Activated CD8-positive, alpha-beta memory T cell treated with anti-CD3 and anti-CD28 coated beads, Interleukin-2, amount 50 U/mL, for 1 hour (primary cell): ENCODE results near the gene TEX26.

Experiments
- DNase-seq: peaks from one replicate; pipeline ENCODE4 v3.0.0-alpha.2; 2020; ENCODE audit errors: extremely low read depth

TEX26 gene

GRCh38 chr13:30932481-30933353 is at the start of gene TEX26:
Gene TEX26, plus strand, starts transcription at chr13:30932656. Its CDS starts 60 bp downstream, at chr13:30932716.
- no peak for DNase-seq

DNA sequence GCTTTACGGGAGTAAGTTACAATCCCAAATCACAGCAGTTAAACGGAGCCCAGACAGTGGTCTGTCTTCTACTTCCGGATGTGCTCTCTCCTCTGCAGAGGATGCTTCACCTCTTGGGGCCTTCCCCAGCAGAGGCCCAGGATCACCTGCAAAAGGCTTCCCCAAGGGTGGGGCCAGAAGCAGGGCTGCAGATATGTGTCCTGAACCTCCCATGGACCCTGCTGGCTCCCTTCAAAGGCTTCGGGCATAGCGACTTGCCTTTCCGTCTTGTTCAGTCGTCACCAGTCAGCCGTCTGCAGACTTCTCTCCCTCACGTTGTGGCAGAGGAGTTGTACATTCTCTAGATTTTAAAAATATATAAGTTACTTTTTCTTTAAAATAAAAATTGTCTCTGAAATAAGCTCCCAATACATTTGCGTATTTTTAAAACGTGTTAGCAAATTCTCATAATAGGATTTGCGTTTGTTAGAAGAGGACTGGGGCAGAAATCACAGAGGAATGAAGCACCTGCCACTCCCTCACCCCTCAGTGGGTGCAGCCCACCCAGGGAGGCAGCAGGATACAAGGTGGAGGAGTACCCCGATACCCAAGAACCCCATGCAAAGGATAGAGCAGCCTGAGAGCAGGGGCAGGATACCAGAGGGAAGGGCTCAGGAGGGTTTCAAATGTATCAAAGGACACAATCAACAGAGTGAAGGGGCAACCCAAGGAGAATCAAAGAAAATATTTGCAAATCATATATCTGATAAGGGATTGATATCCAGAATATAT is 49.3 kb upstream of the TEX26 start:
- DNase-seq = no peak

- DNase-seq = no peak
Observed at GRCh38 chr13:30884543-30884942, 47.9 kb upstream of the TEX26 start.

- no peak for DNase-seq
Observed at GRCh38 chr13:30889196-30889690, 43.2 kb upstream of the TEX26 start.

DNA sequence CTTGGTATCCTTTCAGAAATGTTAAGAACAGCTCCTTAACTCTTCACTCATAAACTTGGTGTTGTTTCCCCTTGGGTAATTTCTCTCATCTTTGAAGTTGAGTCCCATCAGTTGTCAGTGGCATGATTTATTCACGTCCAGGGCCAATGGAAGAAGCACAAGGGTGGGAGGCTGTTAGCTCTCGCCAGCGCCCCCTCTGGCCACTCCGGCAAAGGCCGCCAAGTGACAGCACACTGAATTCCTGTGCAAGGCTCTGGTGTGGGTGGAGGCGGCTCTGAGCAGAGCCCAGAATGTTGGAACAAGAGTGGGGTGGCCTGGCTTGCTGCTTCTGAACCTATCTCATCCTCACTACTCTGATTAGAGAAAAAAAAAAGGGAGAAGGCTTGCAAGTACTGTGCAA is 39.5 kb upstream of the TEX26 start:
- DNase-seq = no peak

GRCh38 chr13:30895773-30896172 is 36.7 kb upstream of the TEX26 start:
- no peak for DNase-seq

- DNase-seq = no peak
Observed at GRCh38 chr13:30898070-30898469, 34.4 kb upstream of the TEX26 start.

- DNase-seq = no peak
Observed at GRCh38 chr13:30898678-30899241, 33.7 kb upstream of the TEX26 start.

- DNase-seq = no peak
Observed at GRCh38 chr13:30900436-30900835, 32.0 kb upstream of the TEX26 start.

- no peak for DNase-seq
Observed at GRCh38 chr13:30900952-30901749, 31.3 kb upstream of the TEX26 start.

GRCh38 chr13:30904043-30904442 is 28.4 kb upstream of the TEX26 start:
- DNase-seq = no peak

DNA sequence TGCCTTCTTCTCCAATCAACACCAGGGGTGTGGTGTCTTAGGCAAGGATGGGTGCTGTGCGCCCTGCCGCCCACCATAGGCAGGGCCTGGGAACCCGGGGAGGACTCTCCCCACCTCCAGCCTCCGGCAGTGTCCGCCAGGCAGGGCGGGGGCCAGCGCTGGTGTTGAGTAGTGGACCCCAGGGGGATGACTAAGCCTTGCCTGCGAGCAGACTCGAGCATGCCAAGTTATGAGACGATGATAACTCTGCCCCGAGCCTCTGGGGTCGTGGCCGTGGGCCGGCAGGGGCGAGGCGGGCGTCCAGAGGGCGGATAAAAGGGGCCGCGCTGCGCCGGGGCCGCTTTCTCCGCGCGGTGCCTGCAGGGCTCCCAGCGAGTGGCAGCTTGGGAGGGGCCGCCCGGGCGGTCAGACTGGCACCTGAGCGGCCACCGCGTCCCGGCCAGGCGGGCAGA is 26.5 kb upstream of the TEX26 start, which contains the start of gene MEDAG:
Gene MEDAG (plus strand): TSS at position 340 of the 452 bp plus-strand sequence. CDS start 245 bp downstream, outside the sequence.
- no peak for DNase-seq

DNA sequence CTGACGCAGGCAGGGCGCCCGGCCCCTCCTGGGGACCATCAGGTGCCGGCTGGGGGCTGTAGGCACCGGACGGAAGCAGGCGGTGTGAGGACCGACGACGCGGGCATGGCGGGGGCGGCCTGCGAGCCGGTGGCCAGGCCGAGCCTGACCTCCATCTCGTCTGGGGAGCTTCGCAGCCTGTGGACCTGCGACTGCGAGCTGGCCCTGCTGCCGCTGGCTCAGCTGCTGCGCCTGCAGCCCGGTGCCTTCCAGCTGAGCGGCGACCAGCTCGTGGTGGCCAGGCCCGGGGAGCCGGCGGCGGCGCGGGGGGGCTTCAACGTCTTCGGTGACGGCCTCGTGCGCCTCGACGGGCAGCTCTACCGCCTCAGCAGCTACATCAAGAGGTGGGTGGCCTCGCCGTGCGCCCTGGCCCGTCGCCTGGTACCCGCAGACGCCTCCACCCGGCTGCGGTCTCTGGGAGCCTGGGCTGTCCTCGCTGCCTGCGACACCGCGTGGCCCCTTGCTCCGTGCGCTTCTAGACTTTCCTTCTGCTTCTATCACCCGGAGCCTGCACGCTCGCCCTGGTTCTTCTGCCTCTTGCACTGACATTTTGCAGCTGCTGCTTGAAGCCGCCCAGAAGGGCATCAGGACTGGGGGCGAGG is 25.9 kb upstream of the TEX26 start:
- DNase-seq = no peak

DNA sequence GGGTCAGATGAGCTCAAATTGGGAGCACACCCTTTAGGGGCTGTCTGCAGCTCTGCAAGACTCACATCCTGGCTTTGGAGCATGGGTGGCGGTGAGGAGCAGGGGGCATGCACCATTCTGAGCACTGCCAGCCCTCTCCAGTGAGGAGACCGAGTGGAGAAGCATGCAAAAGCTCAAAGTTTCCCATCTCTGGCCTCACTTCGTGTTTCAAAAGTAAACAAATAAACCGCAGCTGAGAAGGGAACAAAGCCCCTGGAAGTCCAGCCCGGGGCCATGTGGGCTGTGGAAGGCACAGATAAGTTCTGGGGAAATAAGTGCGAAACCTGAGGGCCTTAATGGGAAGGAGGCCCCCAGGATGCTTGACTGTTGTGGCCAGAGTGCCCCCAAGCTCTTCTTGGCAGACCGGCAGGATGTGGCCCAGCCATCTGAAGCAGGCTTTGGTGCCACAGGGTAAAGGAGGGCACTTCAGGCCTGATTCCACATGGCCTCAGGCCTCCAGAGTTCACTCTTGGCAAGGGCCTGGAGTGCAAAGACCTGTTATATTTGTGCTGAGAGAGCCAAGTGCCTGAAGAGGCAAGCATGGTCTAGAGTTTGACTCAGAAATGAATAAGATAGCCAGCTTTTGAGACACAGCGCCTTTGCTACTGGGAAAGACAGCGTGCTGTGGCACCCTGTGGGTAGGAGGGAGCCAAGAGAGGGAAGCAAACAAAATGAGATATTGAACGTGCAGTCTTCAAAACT is 25.2 kb upstream of the TEX26 start:
- no peak for DNase-seq

- no peak for DNase-seq
Observed at GRCh38 chr13:30908416-30908980, 24.0 kb upstream of the TEX26 start.

DNA sequence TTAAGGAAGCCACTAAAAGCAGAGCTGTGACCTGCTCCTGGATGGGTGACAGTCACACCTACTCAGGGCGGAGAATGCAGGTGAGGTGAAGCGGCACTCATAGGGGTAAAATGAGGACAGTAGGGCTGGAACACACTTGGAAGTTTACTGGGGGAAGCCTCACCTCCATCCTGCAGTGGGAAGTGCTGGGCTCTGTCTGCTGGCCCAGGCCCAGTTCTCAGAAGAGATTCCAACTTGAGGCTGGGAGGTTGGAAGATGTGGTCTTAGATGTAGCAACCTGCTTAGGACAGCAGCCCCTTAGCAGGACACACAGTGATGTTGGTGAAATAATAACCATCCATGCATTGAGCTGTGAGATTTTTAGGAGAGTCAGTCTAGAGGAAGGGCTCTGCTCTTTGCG is 21.8 kb upstream of the TEX26 start:
- DNase-seq = no peak

GRCh38 chr13:30915691-30916541 is 16.5 kb upstream of the TEX26 start:
- DNase-seq = no peak

DNA sequence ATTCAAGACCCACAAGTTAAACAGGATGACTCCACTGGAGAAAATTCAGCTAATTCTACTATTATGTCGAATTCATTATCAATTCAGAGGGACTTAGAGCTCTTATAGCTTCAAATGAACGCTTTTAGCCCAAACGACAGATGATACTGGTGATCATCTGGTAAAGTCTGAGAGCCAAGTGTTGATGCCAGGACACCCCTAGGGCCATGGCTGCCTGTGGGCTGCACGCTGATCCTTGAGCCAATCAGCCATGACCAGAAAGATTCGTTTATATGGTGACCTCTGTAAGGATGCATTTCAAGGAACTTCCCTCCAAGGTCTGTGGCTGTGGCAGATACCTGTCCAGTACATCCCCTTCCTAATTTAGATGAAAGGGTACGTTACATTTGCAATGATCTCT is 15.5 kb upstream of the TEX26 start:
- no peak for DNase-seq
